ENCODE data around the gene SMOC1.

The SMOC1 gene, protein sequence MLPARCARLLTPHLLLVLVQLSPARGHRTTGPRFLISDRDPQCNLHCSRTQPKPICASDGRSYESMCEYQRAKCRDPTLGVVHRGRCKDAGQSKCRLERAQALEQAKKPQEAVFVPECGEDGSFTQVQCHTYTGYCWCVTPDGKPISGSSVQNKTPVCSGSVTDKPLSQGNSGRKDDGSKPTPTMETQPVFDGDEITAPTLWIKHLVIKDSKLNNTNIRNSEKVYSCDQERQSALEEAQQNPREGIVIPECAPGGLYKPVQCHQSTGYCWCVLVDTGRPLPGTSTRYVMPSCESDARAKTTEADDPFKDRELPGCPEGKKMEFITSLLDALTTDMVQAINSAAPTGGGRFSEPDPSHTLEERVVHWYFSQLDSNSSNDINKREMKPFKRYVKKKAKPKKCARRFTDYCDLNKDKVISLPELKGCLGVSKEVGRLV

DNA sequence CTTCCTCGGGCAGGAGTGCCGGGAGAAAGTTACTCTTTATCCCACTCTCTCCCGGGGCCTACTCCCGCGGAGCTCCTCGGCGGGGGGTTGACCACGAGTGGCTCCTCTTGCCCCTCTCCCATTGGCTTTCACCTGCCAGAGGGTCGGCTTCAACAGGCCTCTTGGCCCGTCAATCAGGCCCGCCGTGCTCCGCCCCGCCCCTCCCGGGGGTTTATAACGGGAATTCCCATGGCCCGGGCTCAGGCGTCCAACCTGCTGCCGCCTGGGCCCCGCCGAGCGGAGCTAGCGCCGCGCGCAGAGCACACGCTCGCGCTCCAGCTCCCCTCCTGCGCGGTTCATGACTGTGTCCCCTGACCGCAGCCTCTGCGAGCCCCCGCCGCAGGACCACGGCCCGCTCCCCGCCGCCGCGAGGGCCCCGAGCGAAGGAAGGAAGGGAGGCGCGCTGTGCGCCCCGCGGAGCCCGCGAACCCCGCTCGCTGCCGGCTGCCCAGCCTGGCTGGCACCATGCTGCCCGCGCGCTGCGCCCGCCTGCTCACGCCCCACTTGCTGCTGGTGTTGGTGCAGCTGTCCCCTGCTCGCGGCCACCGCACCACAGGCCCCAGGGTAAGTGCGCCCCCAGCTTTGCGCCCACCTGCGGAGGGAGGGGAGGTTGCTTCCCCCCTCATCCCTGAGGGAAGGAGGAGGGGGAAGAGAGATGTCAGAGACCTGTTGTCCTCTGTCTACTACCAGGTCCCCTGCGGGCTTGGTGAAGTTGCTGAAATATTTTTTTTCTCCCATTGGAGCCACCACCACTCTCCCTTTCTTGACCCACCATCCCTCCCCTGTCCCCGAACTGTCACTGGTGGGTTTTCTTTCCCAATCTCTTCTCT is at the start of gene SMOC1:
Gene SMOC1, plus strand, starts transcription at position 242 of the 869 bp plus-strand sequence. Its CDS starts 263 bp downstream, at position 505.
- DNase-seq (ENCODE audit: low spot score): no peak

DNA sequence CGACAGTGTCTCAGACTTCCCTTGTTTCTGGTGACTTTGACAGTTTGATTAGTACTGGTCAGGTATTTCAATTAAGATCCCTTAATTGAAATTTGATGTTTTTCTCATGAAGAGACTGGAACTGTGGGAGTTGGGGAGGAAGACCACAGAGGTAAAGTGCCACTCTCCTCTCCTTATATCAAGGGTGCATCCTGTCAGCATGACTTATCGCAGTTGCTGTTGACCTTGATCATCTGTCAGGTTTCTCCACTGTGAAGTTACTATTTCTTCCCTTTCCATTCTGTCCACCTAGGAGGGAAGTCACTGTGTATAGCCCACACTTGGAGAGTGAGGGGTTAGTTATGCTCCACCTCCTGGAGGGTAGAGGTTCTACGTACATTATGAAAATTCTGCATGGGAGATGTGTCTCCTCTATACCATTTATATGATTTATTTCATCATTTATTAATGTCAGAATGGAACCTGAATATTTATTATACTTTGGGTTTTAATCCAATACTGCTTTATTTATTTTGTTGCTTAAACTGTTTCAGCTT is 40.3 kb upstream of the SMOC1 start:
- no peak for DNase-seq (ENCODE audit: low spot score)

DNA sequence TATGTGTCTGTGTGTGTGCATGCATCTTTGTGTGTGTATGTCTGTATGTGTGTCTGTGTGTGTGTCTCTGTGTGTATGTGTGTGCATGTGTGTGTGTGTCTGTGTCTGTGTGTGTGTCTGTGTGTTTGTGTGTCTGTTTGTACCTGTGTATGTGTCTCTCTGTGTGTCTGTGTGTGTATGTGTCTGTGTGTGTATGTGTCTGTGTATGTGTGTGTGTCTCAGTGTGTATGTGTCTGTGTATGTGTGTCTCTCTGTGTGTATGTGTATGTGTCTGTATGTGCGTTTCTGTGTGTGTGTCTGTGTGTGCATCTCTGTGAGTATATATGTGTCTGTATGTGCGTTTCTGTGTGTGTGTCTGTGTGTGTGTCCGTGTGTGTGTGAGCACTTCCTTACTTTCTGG is 39.6 kb upstream of the SMOC1 start:
- DNase-seq (ENCODE audit: low spot score): no peak

DNA sequence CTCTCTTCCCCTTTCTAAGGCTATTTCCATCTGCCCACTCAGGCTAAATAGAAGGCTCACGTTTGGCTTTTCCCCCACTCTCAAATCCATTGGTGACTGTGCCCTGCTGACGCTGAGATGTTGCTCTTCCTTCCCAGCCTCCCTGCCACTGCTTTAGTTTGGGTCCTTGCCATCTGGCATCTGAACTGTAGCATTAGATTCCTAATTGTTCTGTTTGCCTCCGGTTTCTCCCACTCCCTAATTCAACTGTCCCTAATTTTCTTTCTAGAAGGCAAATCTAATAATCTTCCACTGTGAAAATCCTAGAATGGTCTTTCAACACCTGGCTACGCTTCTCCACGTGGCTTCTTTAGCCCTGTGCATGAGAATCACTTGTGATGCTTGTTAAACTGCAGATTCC is 37.6 kb upstream of the SMOC1 start:
- DNase-seq (ENCODE audit: low spot score): no peak

DNA sequence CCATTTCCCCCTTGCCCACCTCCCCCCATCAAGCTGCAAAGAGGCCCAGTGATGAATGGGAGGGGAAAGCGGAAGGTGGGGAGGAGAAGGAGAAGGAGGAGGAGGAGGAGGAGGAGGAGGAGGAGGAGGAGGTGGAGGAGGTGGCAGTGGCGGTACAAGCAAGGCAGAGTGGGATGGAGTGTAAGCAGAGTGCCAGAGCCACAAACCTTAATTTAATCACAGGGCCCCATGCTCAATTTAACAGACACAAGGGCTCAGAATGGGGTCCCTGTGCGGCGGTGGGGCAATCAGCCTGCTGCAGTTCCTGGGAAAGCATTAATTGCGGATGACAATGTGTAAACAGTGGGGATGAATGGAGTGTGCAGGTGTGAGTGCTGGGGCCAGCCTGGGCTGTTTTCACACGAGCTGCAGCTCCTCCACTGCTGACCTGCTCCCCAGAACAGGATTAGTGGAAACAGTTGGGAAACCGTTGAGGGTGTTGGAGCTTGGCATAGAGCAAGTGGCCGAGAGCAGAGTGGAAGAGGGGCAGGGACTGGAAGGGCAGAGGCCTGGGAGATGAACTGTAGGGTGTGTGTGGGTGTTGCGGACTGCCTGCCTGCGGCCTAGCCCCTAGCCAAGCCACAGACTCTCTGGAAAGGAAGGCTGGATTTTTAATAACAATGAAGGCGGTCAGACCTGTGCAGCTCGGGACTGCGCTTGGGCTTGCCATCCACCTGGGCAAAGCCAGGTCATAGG is 36.4 kb upstream of the SMOC1 start:
- DNase-seq (ENCODE audit: low spot score): no peak

DNA sequence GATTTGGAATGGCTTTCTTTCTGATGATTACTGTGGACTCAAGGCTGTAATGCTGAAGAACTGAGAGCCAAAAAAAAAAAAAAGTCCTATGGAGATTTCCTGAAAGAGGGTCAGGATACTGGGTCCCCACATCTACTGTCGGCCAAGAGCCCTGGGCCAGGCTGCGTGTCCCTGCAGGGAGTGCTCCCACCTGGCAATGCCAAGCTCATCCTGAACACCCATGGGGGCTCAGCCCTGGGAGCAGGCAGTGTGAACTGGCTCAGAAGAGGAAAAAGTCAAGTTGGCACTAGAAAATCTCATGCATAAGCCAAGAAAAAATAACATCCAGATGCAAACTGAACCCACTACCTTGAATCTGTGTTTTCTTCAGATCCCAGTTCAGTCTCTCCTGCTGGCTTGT is 35.0 kb upstream of the SMOC1 start:
- no peak for DNase-seq (ENCODE audit: low spot score)

DNA sequence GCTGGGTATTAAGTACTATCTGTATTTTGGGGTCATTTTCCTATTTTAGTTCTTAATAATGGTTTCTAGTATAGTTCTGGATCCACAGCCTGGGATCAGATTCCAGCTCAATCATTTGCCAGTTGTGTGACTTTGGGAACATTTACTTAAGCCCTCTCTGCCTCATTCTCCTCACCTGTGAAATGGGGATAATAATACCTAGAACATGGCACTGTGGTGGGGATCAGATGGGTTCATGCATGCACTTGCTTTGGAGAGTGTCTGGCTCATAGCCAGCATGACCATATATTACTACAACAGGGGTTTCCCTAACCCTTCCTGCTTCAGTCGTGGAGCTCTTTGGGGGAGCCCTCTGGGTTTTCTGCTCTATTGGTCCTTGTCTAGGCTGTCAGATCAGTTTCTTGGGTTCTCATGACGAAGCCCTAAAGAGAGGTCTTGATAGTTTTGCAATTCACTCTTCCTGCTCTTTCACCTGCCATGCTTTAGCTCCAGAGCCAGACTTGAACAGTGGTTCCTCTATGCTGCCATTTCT is 34.1 kb upstream of the SMOC1 start:
- no peak for DNase-seq (ENCODE audit: low spot score)

DNA sequence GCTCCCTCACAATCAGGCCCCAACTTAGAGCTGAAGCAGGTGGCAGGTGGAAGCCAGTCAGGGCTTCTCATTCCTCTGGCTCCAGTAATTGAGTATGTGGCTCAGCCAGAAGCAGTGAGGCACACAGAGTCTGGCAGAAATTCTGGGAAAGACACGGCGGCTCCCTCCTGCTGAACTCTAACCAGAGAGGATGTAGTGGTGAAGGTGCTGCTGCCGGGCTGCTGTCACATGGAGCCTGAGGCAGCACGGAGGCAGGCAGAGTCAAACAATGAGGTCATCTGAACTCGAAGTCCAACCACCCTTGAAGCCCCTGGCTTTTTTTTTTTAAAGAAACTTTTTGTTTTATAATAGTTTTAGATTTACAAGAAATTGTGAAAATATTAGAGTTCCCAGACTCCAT is 33.4 kb upstream of the SMOC1 start:
- DNase-seq (ENCODE audit: low spot score): no peak

DNA sequence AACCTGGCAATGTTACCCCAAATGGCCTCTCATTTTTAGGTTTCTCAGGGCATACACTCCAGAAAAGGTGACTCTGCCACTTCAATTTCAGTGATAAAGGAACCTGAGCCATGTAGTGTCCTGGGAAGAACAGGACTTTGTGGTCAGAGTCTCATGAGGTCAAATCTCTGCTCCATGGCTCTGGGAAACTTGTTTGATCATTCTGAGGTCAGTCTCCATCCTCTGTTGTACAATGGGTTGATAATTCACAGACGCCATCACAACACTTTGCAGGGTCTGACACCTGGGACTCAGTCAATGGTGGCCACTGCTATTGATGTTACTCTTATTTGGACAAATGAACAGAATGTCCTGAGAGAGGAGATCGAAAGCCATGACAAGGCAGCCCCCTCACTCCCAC is 31.1 kb upstream of the SMOC1 start:
- DNase-seq (ENCODE audit: low spot score): no peak

DNA sequence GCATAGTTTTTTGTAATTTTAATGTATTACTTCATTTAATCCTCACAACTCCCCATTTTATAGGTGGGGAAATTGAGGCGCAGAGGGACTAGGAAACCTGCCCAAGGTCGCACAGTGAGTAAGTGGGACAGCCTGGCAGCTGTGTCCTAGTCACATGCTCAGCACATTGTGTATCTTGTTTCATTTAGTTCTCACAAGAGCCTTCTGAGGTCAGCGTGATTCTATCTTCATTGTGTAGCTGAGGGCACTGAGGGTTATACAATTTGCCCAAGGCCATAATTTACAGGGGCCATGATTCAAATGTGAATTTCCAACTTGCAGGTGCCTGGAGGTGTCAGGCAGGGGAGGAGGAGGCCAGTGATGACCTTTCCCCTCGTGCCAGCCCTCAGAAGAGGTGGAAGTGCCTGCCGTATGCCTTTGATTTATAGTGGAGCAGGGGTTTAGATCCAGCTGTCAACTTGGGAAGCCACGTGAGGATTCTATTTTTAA is 30.3 kb upstream of the SMOC1 start:
- DNase-seq (ENCODE audit: low spot score): no peak

DNA sequence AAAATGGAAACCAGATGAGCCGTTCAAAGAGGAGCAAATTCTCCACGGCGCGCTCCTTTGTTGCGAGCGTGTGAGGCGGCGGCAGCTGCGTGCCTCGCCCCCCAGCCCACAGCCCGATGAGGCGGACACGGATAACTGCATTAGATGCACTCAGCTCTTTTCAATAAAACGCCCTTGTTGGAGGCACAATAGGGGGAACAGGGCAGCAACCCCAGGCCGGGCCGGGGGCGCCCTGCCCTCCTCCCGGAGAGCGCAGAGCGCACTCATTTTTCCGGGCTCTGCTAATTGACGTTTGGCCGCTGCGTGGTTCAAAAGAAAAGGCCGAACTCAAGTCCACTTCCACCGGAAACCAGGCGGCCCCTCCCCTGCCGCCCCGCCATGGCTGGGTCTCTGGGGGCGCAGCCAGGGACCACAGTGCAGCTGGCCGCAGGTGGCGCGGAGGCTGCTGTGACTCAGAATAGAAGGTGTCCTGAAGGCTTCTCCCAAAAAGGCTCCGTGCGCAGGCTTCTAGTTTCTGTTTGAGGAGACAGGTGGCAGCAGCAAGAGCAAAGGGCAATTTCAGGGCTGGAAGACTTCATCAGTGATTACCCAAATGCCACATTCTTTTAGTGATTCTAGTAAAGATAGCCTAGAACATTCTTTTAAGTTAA is 29.0 kb upstream of the SMOC1 start:
- no peak for DNase-seq (ENCODE audit: low spot score)

DNA sequence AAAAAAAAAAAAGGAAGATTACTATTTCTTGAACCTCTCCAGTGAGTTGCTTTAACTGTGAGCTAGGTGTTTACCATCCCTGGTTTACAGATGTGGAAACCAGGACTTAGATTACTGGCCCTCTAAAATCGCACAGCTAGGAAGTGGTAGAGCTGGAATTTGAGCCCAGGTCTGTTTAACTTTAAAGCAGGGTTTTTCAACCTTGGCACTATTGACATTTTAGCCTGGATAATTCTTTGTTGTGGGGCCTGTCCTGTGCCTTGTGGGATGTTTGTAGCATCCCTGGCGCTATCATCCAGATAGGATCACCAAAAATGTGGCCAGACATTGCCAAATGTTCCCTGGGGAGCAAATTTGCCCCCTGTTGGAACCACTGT is 28.5 kb upstream of the SMOC1 start:
- no peak for DNase-seq (ENCODE audit: low spot score)

DNA sequence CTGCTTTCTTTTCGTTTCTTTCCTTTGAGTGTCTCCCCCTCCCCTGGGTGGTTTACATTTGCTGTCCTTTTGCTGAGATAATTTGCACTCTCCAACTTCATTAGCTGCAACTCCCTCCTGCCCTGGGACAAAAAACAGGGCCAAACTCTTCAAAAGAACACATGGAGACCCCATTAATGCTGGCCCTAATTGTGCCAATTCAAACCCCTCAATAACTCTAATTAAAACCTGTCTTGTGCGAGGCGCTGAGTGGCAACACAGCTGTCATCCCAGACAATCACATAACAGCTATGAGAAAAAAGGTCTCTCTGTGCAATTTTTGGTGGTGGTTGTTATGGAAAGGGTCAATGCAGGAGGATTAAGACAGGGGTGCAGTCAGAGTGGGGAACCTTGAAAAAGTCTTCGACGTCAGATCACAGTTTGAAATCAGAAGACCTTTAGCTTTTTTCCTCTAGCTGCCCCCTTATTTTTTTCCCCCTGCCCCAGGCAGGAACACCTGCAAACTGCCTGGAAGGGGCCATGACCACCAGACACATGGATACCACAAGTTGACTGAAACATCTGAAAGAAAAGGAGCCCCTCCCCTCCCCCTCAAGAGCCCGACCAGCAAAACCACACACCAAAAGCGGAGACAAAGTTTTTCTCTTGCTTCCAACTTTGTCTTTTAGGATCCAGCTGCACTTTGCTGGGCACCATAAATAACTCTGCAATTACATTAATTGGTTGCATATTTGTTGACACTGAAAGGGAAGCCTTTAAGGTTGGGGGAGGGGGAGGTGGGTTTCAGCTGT is 26.5 kb upstream of the SMOC1 start:
- no peak for DNase-seq (ENCODE audit: low spot score)

DNA sequence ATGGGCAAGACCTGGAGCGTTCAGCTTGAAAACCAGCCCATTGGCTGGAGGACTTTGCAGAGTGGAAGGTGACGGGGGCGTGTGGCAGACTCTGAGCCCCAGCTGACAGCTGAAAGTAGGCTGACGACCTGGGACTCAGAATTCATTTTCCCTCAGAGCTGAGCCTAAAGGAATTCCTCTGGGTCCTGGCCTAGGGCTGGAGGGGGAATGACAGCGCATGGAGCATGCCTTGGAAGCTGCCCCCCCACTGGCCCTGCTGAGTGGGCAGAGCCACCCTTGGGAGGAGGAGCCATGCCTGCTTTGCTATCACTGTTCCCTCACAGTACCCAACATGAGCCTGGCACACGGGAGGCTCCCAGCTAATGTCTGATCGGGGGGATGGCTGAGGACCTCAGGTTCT is 25.4 kb upstream of the SMOC1 start:
- no peak for DNase-seq (ENCODE audit: low spot score)

DNA sequence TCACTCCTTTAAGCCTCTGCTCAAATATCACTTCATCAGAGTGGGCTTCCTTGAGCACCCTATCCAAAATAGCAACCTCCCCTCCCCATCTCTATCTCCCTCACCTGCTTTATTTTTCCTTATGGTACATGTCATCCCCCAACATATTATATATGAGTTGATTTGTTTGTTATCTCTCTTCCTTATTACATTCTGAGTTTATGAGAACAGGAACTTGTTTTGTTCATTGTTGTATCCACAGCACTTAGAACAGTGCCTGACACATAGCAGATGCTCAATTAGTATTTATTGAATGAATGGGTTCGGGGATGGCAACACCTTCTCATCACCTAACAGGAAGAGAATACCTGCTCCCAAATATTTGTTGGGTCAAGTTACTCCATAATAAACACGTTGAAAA is 24.6 kb upstream of the SMOC1 start:
- no peak for DNase-seq (ENCODE audit: low spot score)

DNA sequence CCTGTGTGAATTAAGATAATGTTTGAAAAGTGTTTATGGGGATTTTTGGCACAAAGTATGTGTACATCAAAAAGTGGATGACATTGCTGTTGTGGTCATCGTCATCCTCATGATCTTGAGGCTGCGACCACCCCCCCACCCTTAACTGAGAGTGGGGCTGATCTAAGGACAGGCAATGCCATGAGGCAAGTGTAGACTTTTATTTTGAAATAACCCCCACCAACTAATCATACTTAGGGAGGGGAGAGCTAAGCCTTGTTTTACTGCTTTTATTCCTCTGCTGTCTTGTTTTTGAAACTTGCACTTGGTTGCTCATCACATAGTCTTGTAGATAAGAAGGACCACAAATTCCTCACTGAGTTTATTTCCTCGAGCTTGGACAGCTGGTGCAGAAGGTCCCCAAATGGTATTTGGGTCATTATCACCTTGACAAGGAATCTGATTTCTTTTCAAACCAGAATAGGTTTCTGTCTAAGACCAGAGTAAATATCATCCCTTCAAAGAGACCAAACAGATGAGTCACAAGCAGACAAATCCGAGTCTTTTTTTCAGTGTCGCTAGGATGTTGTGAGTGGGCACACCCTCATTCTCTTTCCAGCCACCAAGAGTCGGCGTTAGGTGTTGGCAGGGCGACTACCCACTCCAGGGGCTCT is 23.9 kb upstream of the SMOC1 start:
- DNase-seq (ENCODE audit: low spot score): no peak

DNA sequence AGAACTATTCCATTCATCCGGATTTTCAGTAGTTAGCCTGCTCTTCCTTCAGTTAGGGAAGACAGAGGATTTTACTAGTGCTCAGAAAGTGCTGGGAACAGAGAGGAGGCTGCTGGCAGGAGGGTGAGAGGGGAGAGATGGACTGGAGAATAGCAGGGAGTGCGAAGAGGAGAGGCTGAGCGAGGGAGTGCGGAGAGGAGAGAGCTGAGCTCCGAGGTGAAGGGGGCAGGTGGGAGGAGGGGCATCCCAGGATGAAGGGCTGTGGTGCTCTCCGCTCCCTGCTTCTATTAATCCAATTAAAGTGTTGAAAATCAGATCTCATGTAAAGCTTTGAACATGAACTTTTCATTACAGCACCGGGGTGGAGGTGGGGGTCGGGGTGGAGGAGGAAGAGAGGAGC is 20.4 kb upstream of the SMOC1 start:
- no peak for DNase-seq (ENCODE audit: low spot score)

DNA sequence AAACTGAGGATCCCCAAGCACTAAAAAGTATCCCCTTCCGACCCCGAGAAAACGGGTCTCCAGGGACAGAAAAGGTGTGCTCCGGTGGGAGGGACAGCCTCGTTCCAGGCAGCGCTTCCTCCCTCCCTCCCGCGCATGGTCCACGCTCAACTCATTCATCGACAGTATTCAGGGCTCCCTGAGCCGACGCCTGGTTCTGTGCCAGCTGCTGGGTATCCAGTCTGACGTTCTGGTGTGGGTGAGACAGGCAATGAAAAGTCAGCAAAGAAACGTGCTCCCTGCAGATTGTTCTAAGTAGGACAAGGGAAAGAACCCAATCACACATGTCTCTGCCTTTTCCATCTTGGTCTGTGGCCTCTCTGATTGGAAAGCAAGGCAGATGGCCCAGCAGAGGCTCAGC is 19.6 kb upstream of the SMOC1 start:
- no peak for DNase-seq (ENCODE audit: low spot score)

DNA sequence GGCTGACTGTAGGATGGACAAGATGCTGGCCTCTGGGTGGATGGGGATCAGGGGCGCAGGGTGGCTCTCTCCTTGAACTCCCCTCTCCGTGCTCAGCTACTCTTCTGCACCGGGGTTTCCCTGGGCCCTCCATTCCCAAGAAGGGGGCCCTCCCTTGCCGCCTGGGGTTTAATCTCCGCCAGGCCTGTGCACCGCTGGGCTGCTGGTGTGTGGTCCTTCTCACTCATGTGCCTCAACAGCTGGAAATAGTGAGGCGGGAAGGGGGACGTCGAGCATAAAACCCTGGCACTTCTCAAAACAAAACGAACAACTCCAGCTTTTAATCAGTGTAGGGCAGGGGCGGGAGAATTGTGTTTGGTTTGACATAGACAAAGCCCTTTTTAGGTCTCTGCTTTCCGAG is 19.0 kb upstream of the SMOC1 start:
- no peak for DNase-seq (ENCODE audit: low spot score)

DNA sequence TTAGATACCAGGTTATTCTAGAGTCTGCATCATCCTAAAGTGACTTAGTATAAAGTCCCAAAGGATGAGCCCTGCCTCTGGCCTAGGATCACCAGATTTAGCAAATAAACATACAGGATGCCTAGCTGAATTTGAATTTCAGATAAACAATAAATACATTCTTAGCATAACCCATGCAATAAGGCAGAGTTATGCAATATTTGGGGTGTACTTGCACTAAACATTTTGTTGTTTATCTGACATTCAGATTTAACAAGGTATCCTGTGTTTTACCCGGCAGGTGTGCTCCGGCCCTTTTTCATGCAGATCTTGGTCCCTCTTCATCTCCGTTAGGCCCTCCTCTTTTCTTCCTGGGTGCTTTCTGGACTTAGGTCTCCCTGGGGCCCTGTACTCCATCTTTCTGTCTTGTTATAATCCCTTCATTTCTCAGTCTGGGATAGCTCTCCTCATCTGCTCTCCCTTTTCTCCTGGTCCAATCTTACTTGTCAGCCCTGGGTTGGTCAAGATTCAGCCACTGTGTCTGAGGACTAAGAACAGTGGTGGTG is 18.1 kb upstream of the SMOC1 start:
- no peak for DNase-seq (ENCODE audit: low spot score)

All from NAMALWA (cell line).